ENCODE measurements around the gene THEMIS. TPM values are rescaled to one million over a fixed set of nuclear protein-coding genes. Genes with fewer than 3 reads are reported as not detected.

Gene THEMIS
- total and polyA plus RNA-seq, 2 donors (not counting 1 experiment from before 2014, with no cell fraction given), result not detected

DNA sequence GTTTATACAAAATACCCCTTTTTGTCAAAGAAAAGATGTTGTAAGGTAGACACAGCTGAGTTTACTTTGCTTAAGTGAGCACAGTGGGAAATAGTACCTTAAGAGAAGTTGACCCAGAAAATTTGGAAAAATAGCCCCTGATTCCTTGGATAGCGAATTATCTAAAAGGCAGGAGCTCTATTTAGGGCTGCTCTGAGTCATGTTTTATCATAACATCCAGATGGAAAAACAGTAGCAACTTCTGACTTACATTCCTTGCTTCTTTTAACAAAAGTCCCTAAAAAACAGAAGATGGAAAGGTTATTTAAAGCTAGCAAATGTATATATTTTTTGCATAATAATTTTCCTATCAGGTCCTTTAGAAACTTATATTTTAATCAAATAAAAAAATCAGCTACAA is 59.0 kb downstream of the THEMIS start:
- no peak overlapping the region for H2AFZ ChIP-seq (ENCODE audit: low read length)
- DNase-seq (ENCODE audit: low read depth in 2 of 2), result peak; percentile 41 to 60
- no peaks in the 10 kb centered on the region for H3K27me3 ChIP-seq (ENCODE audit: control insufficient read depth, insufficient read depth, low read length)
- no peaks in the 10 kb centered on the region for H3K79me2 ChIP-seq (ENCODE audit: control insufficient read depth, insufficient read depth, low read length)
- no peaks in the 10 kb centered on the region for H3K36me3 ChIP-seq (ENCODE audit: control insufficient read depth, insufficient read depth, low read length)
- no peaks in the 10 kb centered on the region for H3K4me1 ChIP-seq (ENCODE audit: control insufficient read depth, extremely low read depth, insufficient read depth, low read length)
- TF ChIP-seq EZH2 (IDR thresholded peaks at IDR 0.05; ENCODE audit: low read length, missing control alignments), result no peak
- TF ChIP-seq, protein P1, sequence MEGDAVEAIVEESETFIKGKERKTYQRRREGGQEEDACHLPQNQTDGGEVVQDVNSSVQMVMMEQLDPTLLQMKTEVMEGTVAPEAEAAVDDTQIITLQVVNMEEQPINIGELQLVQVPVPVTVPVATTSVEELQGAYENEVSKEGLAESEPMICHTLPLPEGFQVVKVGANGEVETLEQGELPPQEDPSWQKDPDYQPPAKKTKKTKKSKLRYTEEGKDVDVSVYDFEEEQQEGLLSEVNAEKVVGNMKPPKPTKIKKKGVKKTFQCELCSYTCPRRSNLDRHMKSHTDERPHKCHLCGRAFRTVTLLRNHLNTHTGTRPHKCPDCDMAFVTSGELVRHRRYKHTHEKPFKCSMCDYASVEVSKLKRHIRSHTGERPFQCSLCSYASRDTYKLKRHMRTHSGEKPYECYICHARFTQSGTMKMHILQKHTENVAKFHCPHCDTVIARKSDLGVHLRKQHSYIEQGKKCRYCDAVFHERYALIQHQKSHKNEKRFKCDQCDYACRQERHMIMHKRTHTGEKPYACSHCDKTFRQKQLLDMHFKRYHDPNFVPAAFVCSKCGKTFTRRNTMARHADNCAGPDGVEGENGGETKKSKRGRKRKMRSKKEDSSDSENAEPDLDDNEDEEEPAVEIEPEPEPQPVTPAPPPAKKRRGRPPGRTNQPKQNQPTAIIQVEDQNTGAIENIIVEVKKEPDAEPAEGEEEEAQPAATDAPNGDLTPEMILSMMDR (conservative IDR thresholded peaks at IDR 0.05 in 1 of 2, IDR thresholded peaks at IDR 0.05 in 1 of 2; ENCODE audit: low read depth in 1 of 2, low read length in 2 of 2), result no peak
- H3K4me2 ChIP-seq (ENCODE audit: extremely low read depth, insufficient read depth, low read length), result no peak overlapping the region
- H3K4me3 ChIP-seq (replicated peaks in 1 of 4; ENCODE audit: control extremely low read depth in 1 of 4, insufficient read depth in 1 of 4, low read depth in 3 of 4, low read length in 4 of 4), result no peak overlapping the region
- no peaks in the 10 kb centered on the region for H3K9me3 ChIP-seq (ENCODE audit: control insufficient read depth, insufficient read depth, low read depth, low read length)
- H3K9ac ChIP-seq (ENCODE audit: insufficient read depth, low read length), result no peak overlapping the region
- no peak overlapping the region for H3K27ac ChIP-seq (ENCODE audit: insufficient read depth, low read length)
- no peaks in the 10 kb centered on the region for H4K20me1 ChIP-seq (ENCODE audit: control insufficient read depth, extremely low read depth, insufficient read depth, low read length)

- Histone ChIP-seq H2AFZ (ENCODE audit: low read length) (no peak overlapping the region), H3K79me2 (ENCODE audit: control insufficient read depth, insufficient read depth, low read length) (no peaks in the 10 kb centered on the region), H3K4me2 (ENCODE audit: extremely low read depth, insufficient read depth, low read length) (no peak overlapping the region), H4K20me1 (ENCODE audit: control insufficient read depth, extremely low read depth, insufficient read depth, low read length) (no peaks in the 10 kb centered on the region), H3K27ac (ENCODE audit: insufficient read depth, low read length) (no peak overlapping the region), H3K4me3 (replicated peaks in 1 of 4; ENCODE audit: control extremely low read depth in 1 of 4, insufficient read depth in 1 of 4, low read depth in 3 of 4, low read length in 4 of 4) (no peak overlapping the region), H3K9me3 (ENCODE audit: control insufficient read depth, insufficient read depth, low read depth, low read length) (no peaks in the 10 kb centered on the region), H3K36me3 (ENCODE audit: control insufficient read depth, insufficient read depth, low read length) (no peaks in the 10 kb centered on the region), H3K9ac (ENCODE audit: insufficient read depth, low read length) (no peak overlapping the region), H3K4me1 (ENCODE audit: control insufficient read depth, extremely low read depth, insufficient read depth, low read length) (no peaks in the 10 kb centered on the region), H3K27me3 (ENCODE audit: control insufficient read depth, insufficient read depth, low read length) (no peaks in the 10 kb centered on the region)
- DNase-seq (ENCODE audit: low read depth in 2 of 2), result no peak
- TF ChIP-seq, protein P1 (conservative IDR thresholded peaks at IDR 0.05 in 1 of 2, IDR thresholded peaks at IDR 0.05 in 1 of 2; ENCODE audit: low read depth in 1 of 2, low read length in 2 of 2), result no peak
- TF ChIP-seq EZH2 (IDR thresholded peaks at IDR 0.05; ENCODE audit: low read length, missing control alignments), result no peak
These were observed 66.7 kb downstream of the THEMIS start for GRCh38 chr6:127834136-127834535.

GRCh38 chr6:127833336-127833735 is 67.5 kb downstream of the THEMIS start:
- DNase-seq (ENCODE audit: low read depth in 2 of 2), result no peak
- H2AFZ ChIP-seq (ENCODE audit: low read length), result no peak overlapping the region
- H3K4me3 ChIP-seq (replicated peaks in 1 of 4; ENCODE audit: control extremely low read depth in 1 of 4, insufficient read depth in 1 of 4, low read depth in 3 of 4, low read length in 4 of 4), result no peak overlapping the region

More at GRCh38 chr6:127833336-127833735, 67.5 kb downstream of the THEMIS start:
- Histone ChIP-seq H3K27me3 (ENCODE audit: control insufficient read depth, insufficient read depth, low read length) (no peaks in the 10 kb centered on the region), H3K27ac (ENCODE audit: insufficient read depth, low read length) (no peak overlapping the region), H4K20me1 (ENCODE audit: control insufficient read depth, extremely low read depth, insufficient read depth, low read length) (no peaks in the 10 kb centered on the region), H3K36me3 (ENCODE audit: control insufficient read depth, insufficient read depth, low read length) (no peaks in the 10 kb centered on the region), H3K9ac (ENCODE audit: insufficient read depth, low read length) (no peak overlapping the region), H3K4me2 (ENCODE audit: extremely low read depth, insufficient read depth, low read length) (no peak overlapping the region), H3K4me1 (ENCODE audit: control insufficient read depth, extremely low read depth, insufficient read depth, low read length) (no peaks in the 10 kb centered on the region), H3K9me3 (ENCODE audit: control insufficient read depth, insufficient read depth, low read depth, low read length) (no peaks in the 10 kb centered on the region), H3K79me2 (ENCODE audit: control insufficient read depth, insufficient read depth, low read length) (no peaks in the 10 kb centered on the region)
- TF ChIP-seq, protein P1 (conservative IDR thresholded peaks at IDR 0.05 in 1 of 2, IDR thresholded peaks at IDR 0.05 in 1 of 2; ENCODE audit: low read depth in 1 of 2, low read length in 2 of 2), result no peak
- no peak for TF ChIP-seq EZH2 (IDR thresholded peaks at IDR 0.05; ENCODE audit: low read length, missing control alignments)

Measured in fibroblast of lung (primary cell).